Choroid plexus epithelial cell (primary cell): ENCODE measurements around the gene ACTG1.
A peak's percentile ranks its signal among the peaks of the same experiment; 100 is the strongest.
"Not testable (repeated sequence)": the region's sequence is repeated elsewhere in the genome, so short reads cannot be mapped to it uniquely, and the experiment has no call there.

Experiments
- DNase-seq: peaks from one replicate; pipeline ENCODE4 v3.0.0-alpha.2; 2010; ENCODE audit warnings: low read depth
- H3K4me3 ChIP-seq: 2 replicates; pipeline ENCODE4 v1.5.1; 2011; ENCODE audit warnings: low read depth, mild to moderate bottlenecking, control low read depth, low read length, moderate library complexity
- TF ChIP-seq, protein P1 (sequence below): conservative IDR thresholded peaks from 2 replicates; pipeline ENCODE4 v1.5.1; 2011; ENCODE audit warnings: low read depth, mild to moderate bottlenecking, control low read depth, inconsistent platforms, low read length, moderate library complexity

The ACTG1 gene

DNA sequence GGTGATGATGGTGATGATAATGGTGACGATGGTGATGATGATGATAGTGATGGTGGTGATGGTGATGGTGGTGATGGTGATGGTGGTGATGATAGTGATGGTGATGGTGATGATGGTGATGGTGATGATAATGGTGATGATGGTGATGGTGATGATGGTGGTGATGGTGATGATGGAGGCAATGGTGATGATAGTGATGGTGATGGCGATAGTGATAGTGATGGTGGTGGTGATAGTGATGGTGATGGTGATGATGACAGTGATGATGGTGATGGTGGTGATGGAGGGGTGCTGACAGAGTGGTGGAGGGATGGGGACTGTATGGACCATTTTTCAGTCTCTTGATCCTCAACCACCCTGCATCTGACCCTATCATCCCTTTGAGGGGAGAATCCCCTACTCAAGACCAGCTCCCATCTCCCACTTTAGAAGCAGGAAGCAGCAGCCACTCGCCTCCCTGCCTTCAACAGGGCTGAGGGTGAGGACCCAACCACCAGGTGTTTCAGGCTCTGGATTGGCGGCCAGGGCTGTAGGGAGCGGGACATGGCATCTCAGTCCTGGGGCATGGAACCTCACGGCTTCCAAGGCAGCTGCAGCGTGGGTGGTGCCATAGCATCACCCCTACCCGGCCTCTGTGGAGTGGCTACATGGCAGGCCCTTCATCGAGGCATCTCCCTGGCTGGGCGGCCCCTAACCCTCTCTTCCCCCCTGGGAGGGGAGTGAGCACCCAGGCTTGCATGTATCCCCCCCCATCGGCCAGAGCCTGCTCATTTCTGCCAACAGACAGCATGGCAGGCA is 20.1 kb upstream of the ACTG1 start:
- no peak for DNase-seq
- no peak overlapping the region for H3K4me3 ChIP-seq
- TF ChIP-seq, protein P1, sequence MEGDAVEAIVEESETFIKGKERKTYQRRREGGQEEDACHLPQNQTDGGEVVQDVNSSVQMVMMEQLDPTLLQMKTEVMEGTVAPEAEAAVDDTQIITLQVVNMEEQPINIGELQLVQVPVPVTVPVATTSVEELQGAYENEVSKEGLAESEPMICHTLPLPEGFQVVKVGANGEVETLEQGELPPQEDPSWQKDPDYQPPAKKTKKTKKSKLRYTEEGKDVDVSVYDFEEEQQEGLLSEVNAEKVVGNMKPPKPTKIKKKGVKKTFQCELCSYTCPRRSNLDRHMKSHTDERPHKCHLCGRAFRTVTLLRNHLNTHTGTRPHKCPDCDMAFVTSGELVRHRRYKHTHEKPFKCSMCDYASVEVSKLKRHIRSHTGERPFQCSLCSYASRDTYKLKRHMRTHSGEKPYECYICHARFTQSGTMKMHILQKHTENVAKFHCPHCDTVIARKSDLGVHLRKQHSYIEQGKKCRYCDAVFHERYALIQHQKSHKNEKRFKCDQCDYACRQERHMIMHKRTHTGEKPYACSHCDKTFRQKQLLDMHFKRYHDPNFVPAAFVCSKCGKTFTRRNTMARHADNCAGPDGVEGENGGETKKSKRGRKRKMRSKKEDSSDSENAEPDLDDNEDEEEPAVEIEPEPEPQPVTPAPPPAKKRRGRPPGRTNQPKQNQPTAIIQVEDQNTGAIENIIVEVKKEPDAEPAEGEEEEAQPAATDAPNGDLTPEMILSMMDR: no peak

DNA sequence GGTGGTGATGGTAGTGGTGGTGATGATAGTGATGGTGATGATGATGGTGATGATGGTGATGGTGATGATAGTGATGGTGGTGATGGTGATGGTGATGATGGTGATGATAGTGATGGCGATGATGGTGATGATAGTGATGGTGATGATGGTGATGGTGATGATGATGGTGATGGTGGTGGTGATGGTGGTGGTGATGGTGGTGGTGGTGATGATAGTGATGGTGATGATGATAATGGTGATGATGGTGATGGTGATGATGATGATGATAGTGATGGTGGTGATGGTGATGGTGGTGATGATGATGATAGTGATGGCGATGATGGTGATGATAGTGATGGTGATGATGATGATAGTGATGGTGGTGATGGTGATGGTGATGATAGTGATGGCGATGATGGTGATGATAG is 19.4 kb upstream of the ACTG1 start:
- DNase-seq: not testable (repeated sequence)

GRCh38 chr17:81531013-81531412 is 18.4 kb upstream of the ACTG1 start:
- not testable (repeated sequence) for DNase-seq, H3K4me3 ChIP-seq

More for the DNA sequence above, 19.4 kb upstream of the ACTG1 start:
- not testable (repeated sequence) for H3K4me3 ChIP-seq

- TF ChIP-seq, protein P1: no peak
- no peak for DNase-seq
- no peak overlapping the region for H3K4me3 ChIP-seq
These were observed 16.8 kb upstream of the ACTG1 start for GRCh38 chr17:81529437-81529803.

- no peak overlapping the region for H3K4me3 ChIP-seq
- DNase-seq: no peak
- TF ChIP-seq, protein P1: no peak
These were observed 16.2 kb upstream of the ACTG1 start for GRCh38 chr17:81528651-81529436.

- no peak overlapping the region for H3K4me3 ChIP-seq
- no peak for DNase-seq
- TF ChIP-seq, protein P1: no peak
These were observed 15.7 kb upstream of the ACTG1 start for GRCh38 chr17:81528384-81528650.

DNA sequence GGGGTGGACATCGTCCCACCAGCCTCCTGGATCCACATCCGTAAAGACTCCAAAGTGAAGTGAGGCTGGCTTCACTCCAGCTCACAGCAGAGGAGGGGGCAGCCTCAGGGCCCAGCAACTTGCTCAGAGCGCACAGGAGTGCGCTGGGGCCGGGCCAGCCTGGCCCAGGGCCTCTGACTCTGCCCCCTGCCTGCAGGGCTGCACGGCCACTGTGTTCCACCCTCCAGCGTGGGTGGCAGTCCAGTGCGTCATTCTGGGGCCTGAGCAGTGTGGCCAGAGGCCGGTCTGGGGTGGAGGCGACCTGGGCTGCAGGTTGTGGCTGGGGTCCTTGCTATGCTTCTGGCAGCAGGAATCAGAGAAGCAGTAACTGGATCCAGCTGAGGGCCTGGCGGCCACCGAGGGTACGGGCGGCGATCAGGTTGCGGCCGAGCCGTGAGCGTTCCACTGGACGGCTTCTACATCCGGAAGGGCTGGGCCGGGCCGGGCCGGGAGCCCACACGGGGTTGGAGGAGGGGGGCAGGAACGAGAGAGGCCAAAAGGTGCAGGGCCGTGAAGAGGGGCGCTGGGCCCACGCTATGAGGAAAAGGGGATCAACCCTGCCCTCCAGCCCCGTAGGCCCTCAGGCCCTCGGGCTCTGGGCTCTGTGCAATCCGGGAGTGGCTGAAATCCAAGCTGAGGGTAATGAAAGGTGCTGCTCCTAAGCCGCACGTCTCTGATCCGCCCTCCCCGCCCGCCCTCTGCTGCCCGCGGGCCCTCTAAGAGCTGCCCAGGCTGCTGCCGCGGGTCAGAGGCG is 15.2 kb upstream of the ACTG1 start, which contains the start of gene FSCN2:
TSS of gene FSCN2 (plus strand) at position 787 of the 793 bp plus-strand sequence. CDS start 155 bp downstream, outside the sequence.
- TF ChIP-seq, protein P1: peak; percentile 47
- no peak within 1 kb of the TSS for H3K4me3 ChIP-seq
- peak; percentile 25 for DNase-seq
